Uterus (tissue), 4 donors: ENCODE results near the gene SLCO2B1. TPM values are rescaled to one million over a fixed set of nuclear protein-coding genes. Genes with fewer than 3 reads are reported as not detected.

ENCODE experiments used
- DNase-seq, 2 donors: peaks; one replicate each; pipeline ENCODE4 v3.0.0-alpha.2; 2019 to 2020
- H3K27ac ChIP-seq, 2 donors: fragments of 200-600 bp; sonication (generic); 1 replicate in 1 of 2; 2 replicates in 1 of 2; pipeline ENCODE4 v1.5.1; 2016 to 2018
- H3K27me3 ChIP-seq, 2 donors: fragments of 200-600 bp; sonication (generic); one replicate each; pipeline ENCODE4 v1.5.1; 2018 to 2019; ENCODE audit warnings: control low read depth in 1 of 2
- H3K36me3 ChIP-seq, 2 donors: fragments of 200-600 bp; sonication (generic); one replicate each; pipeline ENCODE4 v1.5.1; 2019; ENCODE audit warnings: control low read depth in 1 of 2
- H3K4me1 ChIP-seq, 2 donors: fragments of 200-600 bp; sonication (generic); one replicate each; pipeline ENCODE4 v1.5.1; 2018 to 2019; ENCODE audit warnings: control low read depth in 1 of 2
- H3K4me3 ChIP-seq, 2 donors: fragments of 200-600 bp; sonication (generic); 1 replicate in 1 of 2; 2 replicates in 1 of 2; pipeline ENCODE4 v1.5.1; 2018 to 2019; ENCODE audit warnings: mild to moderate bottlenecking in 1 of 2
- H3K9me3 ChIP-seq, 2 donors: fragments of 200-600 bp; sonication (generic); one replicate each; pipeline ENCODE4 v1.5.1; 2019; ENCODE audit warnings: control low read depth in 1 of 2
- POLR2A ChIP-seq, 2 donors: fragments of 450-650 bp; IDR thresholded peaks; one replicate each; pipeline ENCODE4 v1.6.1; 2016; ENCODE audit warnings: antibody characterized with exemption in 2 of 2, mild to moderate bottlenecking in 1 of 2, moderate library complexity in 1 of 2
- intact Hi-C: fragments of 100-400 bp; cut with DNase I; formaldehyde crosslinking; loops from one replicate; pipeline ENCODE4 v1.15.1; 2023; ENCODE audit warnings: low total_unique reads
- total RNA-seq, 4 donors: library from RNA; depleted of rRNA in 3 of 4; stranded (reverse); fragments of >200 nt in 3 of 4; gene quantifications; one replicate each; pipeline versions ENCODE4 v1.1.0 to v1.2.4, GENCODE V29; 2014 to 2023
- TF ChIP-seq, protein P1 (sequence below), 4 experiments: fragments of 200-600 bp in 2 of 4; fragments of 450-650 bp in 2 of 4; sonication (generic) in 2 of 4; IDR thresholded peaks; one replicate each; pipeline ENCODE4 v1.5.1; 2016 to 2019; ENCODE audit warnings: antibody characterized with exemption in 4 of 4, mild to moderate bottlenecking in 2 of 4, moderate library complexity in 1 of 4
- donor health status: DM: yes; HTN: yes; CAD: no.

The SLCO2B1 gene
- total RNA-seq, 4 donors from 2014 or later, result 11.8 to 58.1 (median 31.8) TPM

DNA sequence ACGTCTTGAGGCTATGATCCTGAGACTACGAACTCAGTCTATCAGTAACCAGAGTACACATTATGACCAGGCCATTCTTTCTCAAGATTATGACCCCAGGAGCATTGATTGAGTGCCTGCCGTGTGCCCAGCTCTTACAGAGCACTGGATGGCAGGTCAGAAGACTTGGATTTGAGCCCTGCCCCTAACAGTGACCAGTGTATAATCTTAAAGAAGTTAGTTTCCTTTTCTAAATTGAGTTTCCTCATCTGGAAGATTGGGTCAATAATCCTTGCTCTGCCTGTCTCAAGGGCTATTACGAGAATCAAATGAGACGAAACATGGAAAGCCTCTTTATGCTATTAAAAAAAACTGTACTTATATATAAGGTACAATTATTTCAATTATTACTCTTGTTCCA lies 38.2 kb downstream of the SLCO2B1 start:
- Histone ChIP-seq H3K9me3 (no peaks in the 10 kb centered on the region), H3K4me1 (peaks cover 0 to 4% of the 10 kb centered on the region in 2 donors), H3K27me3 (no peaks in the 10 kb centered on the region), H3K36me3 (no peaks in the 10 kb centered on the region), H3K4me3 (no peak overlapping the region), H3K27ac (no peak overlapping the region)
- TF ChIP-seq POLR2A (IDR thresholded peaks at IDR 0.05), result no peak
- TF ChIP-seq, protein P1, sequence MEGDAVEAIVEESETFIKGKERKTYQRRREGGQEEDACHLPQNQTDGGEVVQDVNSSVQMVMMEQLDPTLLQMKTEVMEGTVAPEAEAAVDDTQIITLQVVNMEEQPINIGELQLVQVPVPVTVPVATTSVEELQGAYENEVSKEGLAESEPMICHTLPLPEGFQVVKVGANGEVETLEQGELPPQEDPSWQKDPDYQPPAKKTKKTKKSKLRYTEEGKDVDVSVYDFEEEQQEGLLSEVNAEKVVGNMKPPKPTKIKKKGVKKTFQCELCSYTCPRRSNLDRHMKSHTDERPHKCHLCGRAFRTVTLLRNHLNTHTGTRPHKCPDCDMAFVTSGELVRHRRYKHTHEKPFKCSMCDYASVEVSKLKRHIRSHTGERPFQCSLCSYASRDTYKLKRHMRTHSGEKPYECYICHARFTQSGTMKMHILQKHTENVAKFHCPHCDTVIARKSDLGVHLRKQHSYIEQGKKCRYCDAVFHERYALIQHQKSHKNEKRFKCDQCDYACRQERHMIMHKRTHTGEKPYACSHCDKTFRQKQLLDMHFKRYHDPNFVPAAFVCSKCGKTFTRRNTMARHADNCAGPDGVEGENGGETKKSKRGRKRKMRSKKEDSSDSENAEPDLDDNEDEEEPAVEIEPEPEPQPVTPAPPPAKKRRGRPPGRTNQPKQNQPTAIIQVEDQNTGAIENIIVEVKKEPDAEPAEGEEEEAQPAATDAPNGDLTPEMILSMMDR (IDR thresholded peaks at IDR 0.05), result no peak
- intact Hi-C loops, result no loop called here
- no peak for DNase-seq

DNA sequence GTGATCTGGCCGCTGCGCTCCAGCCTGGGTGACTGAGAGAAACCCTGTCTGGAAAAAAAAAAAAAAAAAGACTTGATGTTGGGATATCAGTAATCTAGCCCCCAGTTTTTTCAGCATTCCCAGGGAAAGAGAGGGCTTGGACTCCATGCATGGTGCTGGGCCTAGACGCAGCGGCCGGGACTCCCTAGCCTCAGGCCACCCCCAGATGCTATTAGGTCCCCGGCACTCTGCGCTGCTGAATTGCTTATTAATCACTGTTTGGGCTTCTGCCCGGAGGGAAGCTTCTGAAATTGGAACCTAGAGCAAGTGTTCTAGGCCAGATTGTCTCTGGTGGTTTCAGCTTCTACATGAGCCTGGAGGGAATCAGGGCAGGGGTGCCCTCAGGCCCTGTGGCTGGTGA lies 39.0 kb downstream of the SLCO2B1 start:
- H3K27me3 ChIP-seq, result no peaks in the 10 kb centered on the region

DNA sequence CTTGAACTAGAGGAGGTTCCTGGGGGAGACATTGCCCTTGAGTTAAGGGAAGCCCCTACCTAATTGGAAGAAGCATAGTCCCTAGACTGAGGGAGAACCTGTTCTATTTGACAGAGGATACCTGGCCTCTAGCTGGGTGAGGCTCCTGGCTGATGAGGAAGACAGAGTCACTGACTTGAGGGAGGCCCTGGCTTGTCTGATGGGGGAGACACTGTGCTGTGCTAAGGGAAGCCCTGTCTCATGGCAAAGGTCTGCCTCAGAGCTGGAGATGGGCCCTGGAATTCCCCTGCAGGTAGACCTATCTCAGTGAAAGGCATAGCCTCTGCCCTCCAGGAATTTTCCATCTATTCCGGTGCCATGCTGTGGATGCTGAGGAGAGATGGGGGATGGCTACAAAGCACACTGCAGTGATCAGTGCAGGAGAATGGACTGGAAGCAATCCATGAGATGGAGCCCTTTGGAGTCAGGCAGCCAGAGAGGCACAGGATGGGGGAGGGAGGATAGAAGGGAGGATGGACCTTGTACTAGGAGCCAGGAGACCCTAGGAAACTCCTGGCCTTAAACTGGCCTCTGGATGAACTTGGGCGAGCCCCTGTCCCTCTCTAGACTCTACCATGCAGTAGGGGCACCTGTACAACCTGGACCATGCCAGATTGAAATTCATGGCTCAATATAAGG lies 39.9 kb downstream of the SLCO2B1 start:
- intact Hi-C loops, result no loop called here
- Histone ChIP-seq H3K27ac (no peak overlapping the region), H3K4me1 (peaks cover 0 to 6% of the 10 kb centered on the region in 2 donors), H3K36me3 (no peaks in the 10 kb centered on the region), H3K4me3 (no peak overlapping the region), H3K9me3 (no peaks in the 10 kb centered on the region), H3K27me3 (no peaks in the 10 kb centered on the region)
- TF ChIP-seq, protein P1 (IDR thresholded peaks at IDR 0.05), result no peak
- TF ChIP-seq POLR2A (IDR thresholded peaks at IDR 0.05), result no peak
- DNase-seq, result no peak

More for the DNA sequence above, 39.0 kb downstream of the SLCO2B1 start:
- Histone ChIP-seq H3K4me1 (peaks cover 0 to 6% of the 10 kb centered on the region in 2 donors), H3K4me3 (no peak overlapping the region), H3K9me3 (no peaks in the 10 kb centered on the region), H3K27ac (no peak overlapping the region), H3K36me3 (no peaks in the 10 kb centered on the region)
- intact Hi-C loops, result no loop called here
- no peak for DNase-seq
- TF ChIP-seq, protein P1 (IDR thresholded peaks at IDR 0.05), result no peak
- TF ChIP-seq POLR2A (IDR thresholded peaks at IDR 0.05), result no peak

DNA sequence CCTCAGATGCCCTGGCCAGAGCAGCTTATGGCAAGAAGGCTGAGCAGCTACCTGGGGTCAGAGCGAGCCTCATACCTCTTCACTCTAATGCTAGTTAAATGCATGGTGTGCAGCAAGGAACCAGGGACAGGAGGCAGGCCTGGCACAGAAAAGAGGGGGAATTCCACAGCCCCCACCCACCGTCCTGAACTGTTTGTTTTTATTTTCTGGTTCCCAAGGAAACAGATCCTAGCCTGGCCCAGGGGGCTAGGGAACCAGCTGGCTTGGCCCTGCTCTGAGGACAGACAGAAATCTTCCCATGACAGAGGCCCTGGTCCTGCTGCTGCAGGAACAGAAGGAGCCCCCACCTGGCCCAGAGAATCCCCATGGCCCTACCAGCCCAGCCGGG lies 40.4 kb downstream of the SLCO2B1 start:
- DNase-seq, result no peak
- no peaks in the 10 kb centered on the region for H3K36me3 ChIP-seq
- H3K9me3 ChIP-seq, result no peaks in the 10 kb centered on the region
- peaks cover 0 to 6% of the 10 kb centered on the region in 2 donors for H3K4me1 ChIP-seq
- no peak overlapping the region for H3K27ac ChIP-seq
- intact Hi-C loops, result no loop called here
- H3K27me3 ChIP-seq, result no peaks in the 10 kb centered on the region
- TF ChIP-seq, protein P1 (IDR thresholded peaks at IDR 0.05), result no peak
- TF ChIP-seq POLR2A (IDR thresholded peaks at IDR 0.05), result no peak
- H3K4me3 ChIP-seq, result no peak overlapping the region

DNA sequence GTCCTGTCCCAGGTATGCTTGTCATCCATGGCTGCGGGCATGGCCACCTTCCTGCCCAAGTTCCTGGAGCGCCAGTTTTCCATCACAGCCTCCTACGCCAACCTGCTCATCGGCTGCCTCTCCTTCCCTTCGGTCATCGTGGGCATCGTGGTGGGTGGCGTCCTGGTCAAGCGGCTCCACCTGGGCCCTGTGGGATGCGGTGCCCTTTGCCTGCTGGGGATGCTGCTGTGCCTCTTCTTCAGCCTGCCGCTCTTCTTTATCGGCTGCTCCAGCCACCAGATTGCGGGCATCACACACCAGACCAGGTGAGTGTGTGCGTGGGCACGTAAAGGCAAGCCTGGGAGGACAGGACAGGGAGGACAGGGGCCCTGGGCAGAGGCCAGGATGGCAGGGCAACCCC lies 42.4 kb downstream of the SLCO2B1 start:
- no peaks in the 10 kb centered on the region for H3K27me3 ChIP-seq
- H3K4me1 ChIP-seq, result peaks cover 0 to 6% of the 10 kb centered on the region in 2 donors
- no peaks in the 10 kb centered on the region for H3K9me3 ChIP-seq
- no peak for DNase-seq
- H3K27ac ChIP-seq, result no peak overlapping the region
- TF ChIP-seq, protein P1 (IDR thresholded peaks at IDR 0.05), result no peak
- no peak for TF ChIP-seq POLR2A (IDR thresholded peaks at IDR 0.05)
- intact Hi-C loops, result no loop called here
- no peak overlapping the region for H3K4me3 ChIP-seq
- no peaks in the 10 kb centered on the region for H3K36me3 ChIP-seq
